Skeletal muscle satellite cell (primary cell): ENCODE results near the gene IRF4.

Source experiments
- H3K27me3 ChIP-seq: 2 replicates; pipeline ENCODE4 v1.7.0; 2013; ENCODE audit warnings: low read length; ENCODE audit not compliant: control insufficient read depth, insufficient read depth
- H3K36me3 ChIP-seq: 2 replicates; pipeline ENCODE4 v1.7.0; 2013; ENCODE audit warnings: mild to moderate bottlenecking, control low read depth, low read length; ENCODE audit not compliant: insufficient read depth
- H3K4me1 ChIP-seq: 2 replicates; pipeline ENCODE4 v1.7.0; 2013; ENCODE audit warnings: low read length; ENCODE audit not compliant: control insufficient read depth, insufficient read depth
- H3K4me2 ChIP-seq: 2 replicates; pipeline ENCODE4 v1.7.0; 2013; ENCODE audit warnings: mild to moderate bottlenecking, low read length
- H3K4me3 ChIP-seq: 2 replicates; pipeline ENCODE4 v1.7.0; 2013; ENCODE audit warnings: low read length
- H3K9ac ChIP-seq: 2 replicates; pipeline ENCODE4 v1.7.0; 2013; ENCODE audit warnings: mild to moderate bottlenecking, low read depth, low read length, moderate library complexity
- H3K9me3 ChIP-seq: replicated peaks from 2 replicates; pipeline ENCODE4 v1.7.0; 2013; ENCODE audit warnings: mild to moderate bottlenecking, control low read depth, low read length

The IRF4 gene

DNA sequence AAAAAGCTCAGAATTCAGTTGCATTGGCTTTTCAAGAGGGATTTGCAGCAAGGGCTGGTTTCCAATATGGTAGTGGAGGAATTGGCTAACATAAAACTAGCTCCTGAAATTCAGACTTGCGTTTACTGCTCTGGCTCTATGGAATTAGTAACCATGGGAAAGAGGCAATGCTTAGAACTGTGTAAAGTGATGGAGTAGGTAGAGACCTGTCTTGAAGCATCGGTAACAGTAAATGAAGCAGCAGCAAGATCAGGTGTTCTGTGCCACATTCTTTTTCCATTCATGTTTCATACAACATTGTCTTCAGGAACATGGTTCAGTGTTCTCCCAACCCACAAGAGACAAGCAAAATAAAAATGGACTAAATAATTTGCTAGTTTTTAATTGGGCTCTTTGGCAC, 6.5 kb downstream of the IRF4 start:
- Histone ChIP-seq H3K9me3 (no peaks in the 10 kb centered on the region), H3K36me3 (no peaks in the 10 kb centered on the region), H3K4me1 (peaks cover 6% of the 10 kb centered on the region), H3K9ac (no peak overlapping the region), H3K4me2 (no peak overlapping the region), H3K4me3 (no peak overlapping the region), H3K27me3 (peaks cover 72% of the 10 kb centered on the region)

GRCh38 chr6:398558-399078, 7.1 kb downstream of the IRF4 start:
- H3K4me2 ChIP-seq, result no peak overlapping the region
- no peaks in the 10 kb centered on the region for H3K9me3 ChIP-seq
- no peaks in the 10 kb centered on the region for H3K36me3 ChIP-seq
- H3K4me3 ChIP-seq, result no peak overlapping the region
- H3K9ac ChIP-seq, result no peak overlapping the region
- H3K4me1 ChIP-seq, result peaks cover under 1% of the 10 kb centered on the region
- peaks cover 67% of the 10 kb centered on the region for H3K27me3 ChIP-seq

DNA sequence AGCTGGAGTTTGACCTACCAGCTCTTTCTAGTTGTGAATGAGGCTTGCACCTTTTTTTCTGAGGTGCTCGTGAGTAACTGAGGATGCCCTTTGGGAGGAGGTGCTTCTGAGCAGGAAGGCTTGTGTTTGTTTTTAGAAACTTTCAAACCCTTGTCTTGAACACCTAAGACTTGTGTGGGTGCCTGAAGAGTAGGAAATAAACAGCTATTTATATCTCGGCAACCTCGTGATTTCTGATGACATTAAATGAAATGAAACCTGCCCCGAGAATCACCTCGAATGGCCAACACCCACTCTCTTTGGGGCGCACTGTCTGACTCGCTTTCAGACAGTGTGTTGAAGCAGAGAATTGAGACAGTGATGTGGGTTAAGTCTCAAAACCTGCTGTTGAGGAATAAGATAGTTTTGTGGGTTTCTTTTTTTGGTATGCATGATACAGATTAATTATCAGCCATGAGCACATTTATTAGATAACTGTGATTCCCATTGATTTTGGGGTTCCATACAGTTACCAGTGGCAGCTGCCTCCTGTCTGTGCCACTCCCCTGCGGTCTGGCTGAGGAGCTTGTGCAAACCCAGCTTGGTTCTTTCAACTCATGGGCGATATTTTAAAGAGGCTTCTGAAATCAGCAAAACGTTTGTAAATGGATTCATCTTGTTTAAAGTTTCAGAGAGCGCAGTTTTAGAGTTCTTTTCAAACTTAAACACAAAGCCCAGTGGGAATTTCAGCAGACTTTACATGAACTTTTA, 8.4 kb downstream of the IRF4 start:
- Histone ChIP-seq H3K4me1 (no peaks in the 10 kb centered on the region), H3K9ac (no peak overlapping the region), H3K27me3 (peaks cover 53% of the 10 kb centered on the region), H3K9me3 (no peaks in the 10 kb centered on the region), H3K36me3 (no peaks in the 10 kb centered on the region), H3K4me3 (no peak overlapping the region), H3K4me2 (no peak overlapping the region)

DNA sequence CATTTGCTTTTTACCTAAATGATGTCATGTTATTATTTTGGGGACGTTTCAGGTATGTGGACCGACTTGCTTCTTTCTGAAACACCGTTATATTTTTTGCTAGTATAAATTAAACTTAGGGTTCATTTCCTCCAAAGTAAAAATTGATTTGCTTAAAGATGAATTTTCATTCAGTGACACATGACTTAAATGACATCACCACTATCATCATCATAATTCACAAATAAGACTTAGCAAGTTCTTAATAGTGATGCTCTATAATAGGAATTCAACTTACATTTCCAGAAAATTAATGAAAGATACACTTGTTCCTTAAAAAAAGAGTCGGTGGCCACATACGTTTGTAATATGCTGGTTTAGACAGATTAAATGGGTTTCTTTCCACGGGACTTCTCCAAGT, 9.3 kb downstream of the IRF4 start:
- Histone ChIP-seq H3K4me1 (no peaks in the 10 kb centered on the region), H3K9me3 (no peaks in the 10 kb centered on the region), H3K36me3 (no peaks in the 10 kb centered on the region), H3K27me3 (peaks cover 49% of the 10 kb centered on the region), H3K9ac (no peak overlapping the region), H3K4me3 (no peak overlapping the region), H3K4me2 (no peak overlapping the region)

DNA sequence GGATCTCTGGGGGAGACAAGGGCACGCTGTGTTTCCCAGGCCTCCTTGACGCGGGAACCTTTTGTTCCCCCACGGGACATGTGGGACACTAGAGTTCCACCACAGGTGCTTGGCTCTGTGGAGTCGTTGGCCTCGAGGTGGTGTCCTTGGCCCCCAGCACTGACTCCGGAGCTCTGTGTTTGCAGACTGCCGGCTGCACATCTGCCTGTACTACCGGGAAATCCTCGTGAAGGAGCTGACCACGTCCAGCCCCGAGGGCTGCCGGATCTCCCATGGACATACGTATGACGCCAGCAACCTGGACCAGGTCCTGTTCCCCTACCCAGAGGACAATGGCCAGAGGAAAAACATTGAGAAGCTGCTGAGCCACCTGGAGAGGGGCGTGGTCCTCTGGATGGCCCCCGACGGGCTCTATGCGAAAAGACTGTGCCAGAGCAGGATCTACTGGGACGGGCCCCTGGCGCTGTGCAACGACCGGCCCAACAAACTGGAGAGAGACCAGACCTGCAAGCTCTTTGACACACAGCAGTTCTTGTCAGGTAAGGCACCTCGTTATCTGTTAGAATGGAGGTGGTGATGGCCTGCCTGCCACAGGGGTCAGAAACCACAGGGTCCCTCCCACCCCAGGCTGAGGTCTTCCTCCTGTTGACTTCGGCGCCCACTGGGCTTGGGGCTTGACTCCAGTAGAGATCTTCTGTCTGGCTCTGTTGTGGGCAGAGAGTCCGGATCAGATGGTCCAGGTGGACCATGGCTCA, 9.9 kb downstream of the IRF4 start:
- no peaks in the 10 kb centered on the region for H3K9me3 ChIP-seq
- no peaks in the 10 kb centered on the region for H3K4me1 ChIP-seq
- no peaks in the 10 kb centered on the region for H3K36me3 ChIP-seq
- no peak overlapping the region for H3K9ac ChIP-seq
- H3K27me3 ChIP-seq, result peaks cover 43% of the 10 kb centered on the region
- no peak overlapping the region for H3K4me2 ChIP-seq
- no peak overlapping the region for H3K4me3 ChIP-seq

GRCh38 chr6:401994-402640, 10.6 kb downstream of the IRF4 start:
- H3K36me3 ChIP-seq, result no peaks in the 10 kb centered on the region

GRCh38 chr6:402901-403658, 11.5 kb downstream of the IRF4 start:
- Histone ChIP-seq H3K9ac (no peak overlapping the region), H3K27me3 (peaks cover 40% of the 10 kb centered on the region), H3K4me2 (no peak overlapping the region), H3K4me3 (no peak overlapping the region), H3K9me3 (no peaks in the 10 kb centered on the region), H3K4me1 (no peaks in the 10 kb centered on the region), H3K36me3 (no peaks in the 10 kb centered on the region)

More at GRCh38 chr6:401994-402640, 10.6 kb downstream of the IRF4 start:
- no peaks in the 10 kb centered on the region for H3K4me1 ChIP-seq
- H3K9ac ChIP-seq, result no peak overlapping the region
- no peak overlapping the region for H3K4me3 ChIP-seq
- H3K9me3 ChIP-seq, result no peaks in the 10 kb centered on the region
- H3K4me2 ChIP-seq, result no peak overlapping the region
- H3K27me3 ChIP-seq, result peaks cover 45% of the 10 kb centered on the region

- H3K36me3 ChIP-seq, result no peaks in the 10 kb centered on the region
- no peaks in the 10 kb centered on the region for H3K9me3 ChIP-seq
- H3K4me3 ChIP-seq, result no peak overlapping the region
- no peak overlapping the region for H3K9ac ChIP-seq
- peaks cover 39% of the 10 kb centered on the region for H3K27me3 ChIP-seq
- H3K4me2 ChIP-seq, result no peak overlapping the region
- H3K4me1 ChIP-seq, result no peaks in the 10 kb centered on the region
Measured at GRCh38 chr6:403659-404655, 12.4 kb downstream of the IRF4 start.

- Histone ChIP-seq H3K9ac (no peak overlapping the region), H3K9me3 (no peaks in the 10 kb centered on the region), H3K4me3 (no peak overlapping the region), H3K4me1 (no peaks in the 10 kb centered on the region), H3K27me3 (peaks cover 32% of the 10 kb centered on the region), H3K4me2 (no peak overlapping the region), H3K36me3 (no peaks in the 10 kb centered on the region)
Measured at GRCh38 chr6:404685-405423, 13.3 kb downstream of the IRF4 start.

DNA sequence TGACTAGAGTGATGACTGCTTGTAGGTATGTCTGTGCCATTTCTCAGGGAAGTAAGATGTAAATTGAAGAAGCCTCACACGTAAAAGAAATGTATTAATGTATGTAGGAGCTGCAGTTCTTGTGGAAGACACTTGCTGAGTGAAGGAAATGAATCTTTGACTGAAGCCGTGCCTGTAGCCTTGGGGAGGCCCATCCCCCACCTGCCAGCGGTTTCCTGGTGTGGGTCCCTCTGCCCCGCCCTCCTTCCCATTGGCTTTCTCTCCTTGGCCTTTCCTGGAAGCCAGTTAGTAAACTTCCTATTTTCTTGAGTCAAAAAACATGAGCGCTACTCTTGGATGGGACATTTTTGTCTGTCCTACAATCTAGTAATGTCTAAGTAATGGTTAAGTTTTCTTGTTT, 16.6 kb downstream of the IRF4 start:
- Histone ChIP-seq H3K4me1 (no peaks in the 10 kb centered on the region), H3K9me3 (no peaks in the 10 kb centered on the region), H3K27me3 (peaks cover 50% of the 10 kb centered on the region), H3K9ac (no peak overlapping the region), H3K36me3 (no peaks in the 10 kb centered on the region), H3K4me2 (no peak overlapping the region), H3K4me3 (no peak overlapping the region)
